C4-2B (cell line): ENCODE measurements around the gene WASHC3.

ENCODE experiments used
- ZFX ChIP-seq: fragments of 450-650 bp; IDR thresholded peaks from 2 replicates; pipeline ENCODE4 v1.6.1; 2017
- TF ChIP-seq, protein P1 (sequence below): fragments of 450-650 bp; conservative IDR thresholded peaks from 2 replicates; pipeline ENCODE4 v1.5.1; 2017; ENCODE audit warnings: mild to moderate bottlenecking

DNA sequence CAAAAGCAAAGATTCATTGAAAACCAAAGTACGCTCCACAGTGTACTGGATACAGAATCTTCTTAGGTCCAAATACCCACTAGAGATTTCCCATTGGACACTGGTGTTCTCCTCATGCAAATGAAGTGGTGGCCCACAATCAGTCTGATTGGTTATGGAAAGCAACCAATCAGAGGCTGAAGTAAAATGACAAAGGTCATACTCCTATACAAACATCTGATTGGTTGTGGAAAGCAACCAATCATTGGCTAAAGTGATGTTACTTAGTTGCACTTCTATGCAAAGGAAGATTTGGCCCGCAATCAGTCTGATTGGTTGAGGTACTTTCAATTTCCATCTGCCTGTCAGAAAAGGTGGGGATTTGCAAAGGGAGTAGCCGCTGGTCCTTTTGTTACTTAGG, 1.3 kb upstream of the WASHC3 start:
- TF ChIP-seq, protein P1, sequence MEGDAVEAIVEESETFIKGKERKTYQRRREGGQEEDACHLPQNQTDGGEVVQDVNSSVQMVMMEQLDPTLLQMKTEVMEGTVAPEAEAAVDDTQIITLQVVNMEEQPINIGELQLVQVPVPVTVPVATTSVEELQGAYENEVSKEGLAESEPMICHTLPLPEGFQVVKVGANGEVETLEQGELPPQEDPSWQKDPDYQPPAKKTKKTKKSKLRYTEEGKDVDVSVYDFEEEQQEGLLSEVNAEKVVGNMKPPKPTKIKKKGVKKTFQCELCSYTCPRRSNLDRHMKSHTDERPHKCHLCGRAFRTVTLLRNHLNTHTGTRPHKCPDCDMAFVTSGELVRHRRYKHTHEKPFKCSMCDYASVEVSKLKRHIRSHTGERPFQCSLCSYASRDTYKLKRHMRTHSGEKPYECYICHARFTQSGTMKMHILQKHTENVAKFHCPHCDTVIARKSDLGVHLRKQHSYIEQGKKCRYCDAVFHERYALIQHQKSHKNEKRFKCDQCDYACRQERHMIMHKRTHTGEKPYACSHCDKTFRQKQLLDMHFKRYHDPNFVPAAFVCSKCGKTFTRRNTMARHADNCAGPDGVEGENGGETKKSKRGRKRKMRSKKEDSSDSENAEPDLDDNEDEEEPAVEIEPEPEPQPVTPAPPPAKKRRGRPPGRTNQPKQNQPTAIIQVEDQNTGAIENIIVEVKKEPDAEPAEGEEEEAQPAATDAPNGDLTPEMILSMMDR, result no peak
- no peak for TF ChIP-seq ZFX
